Uterus (tissue), 2 donors: ENCODE measurements around the gene MED17.

Experiments used
- CTCF ChIP-seq, 4 experiments: fragments of 200-600 bp in 2 of 4; fragments of 450-650 bp in 2 of 4; sonication (generic) in 2 of 4; IDR thresholded peaks; one replicate each; pipeline ENCODE4 v1.5.1; 2016 to 2019; ENCODE audit warnings: antibody characterized with exemption in 4 of 4, mild to moderate bottlenecking in 2 of 4, moderate library complexity in 1 of 4
- POLR2A ChIP-seq, 2 donors: fragments of 450-650 bp; IDR thresholded peaks; one replicate each; pipeline ENCODE4 v1.6.1; 2016; ENCODE audit warnings: antibody characterized with exemption in 2 of 2, mild to moderate bottlenecking in 1 of 2, moderate library complexity in 1 of 2

GRCh38 chr11:93831343-93832127, 47.5 kb downstream of the MED17 start:
- TF ChIP-seq CTCF (IDR thresholded peaks at IDR 0.05): no peak
- no peak for TF ChIP-seq POLR2A (IDR thresholded peaks at IDR 0.05)
